Fibroblast of skin of back (primary cell): ENCODE measurements around the gene UNC13A.
"Not testable (repeated sequence)": the region's sequence is repeated elsewhere in the genome, so short reads cannot be mapped to it uniquely, and the experiment has no call there.

ENCODE experiments used
- DNase-seq: peaks from one replicate; pipeline ENCODE4 v3.0.0-alpha.2; 2013

UNC13A gene

GRCh38 chr19:17601683-17602082 is 86.5 kb downstream of the UNC13A start:
- DNase-seq: no peak

- no peak for DNase-seq
Observed at GRCh38 chr19:17599780-17600179, 88.4 kb downstream of the UNC13A start.

DNA sequence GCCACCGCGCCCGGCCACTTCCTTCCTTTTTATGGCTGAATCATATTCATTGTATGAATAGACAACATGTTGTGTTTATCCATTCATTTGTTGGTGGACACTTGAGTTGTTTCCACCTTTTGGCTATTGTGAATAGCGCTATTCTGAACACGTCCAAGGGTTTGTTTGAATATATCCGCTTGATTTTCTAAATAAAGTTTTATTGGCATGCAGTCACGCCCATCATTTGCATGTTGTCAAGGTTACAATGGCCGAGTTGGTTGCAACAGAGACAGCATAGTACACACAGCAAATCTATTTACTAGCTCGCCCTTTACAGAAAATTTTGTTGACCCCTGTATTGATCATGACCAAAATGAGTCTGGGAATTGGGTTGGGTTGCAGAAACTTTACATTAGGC is 89.2 kb downstream of the UNC13A start:
- DNase-seq: no peak

DNA sequence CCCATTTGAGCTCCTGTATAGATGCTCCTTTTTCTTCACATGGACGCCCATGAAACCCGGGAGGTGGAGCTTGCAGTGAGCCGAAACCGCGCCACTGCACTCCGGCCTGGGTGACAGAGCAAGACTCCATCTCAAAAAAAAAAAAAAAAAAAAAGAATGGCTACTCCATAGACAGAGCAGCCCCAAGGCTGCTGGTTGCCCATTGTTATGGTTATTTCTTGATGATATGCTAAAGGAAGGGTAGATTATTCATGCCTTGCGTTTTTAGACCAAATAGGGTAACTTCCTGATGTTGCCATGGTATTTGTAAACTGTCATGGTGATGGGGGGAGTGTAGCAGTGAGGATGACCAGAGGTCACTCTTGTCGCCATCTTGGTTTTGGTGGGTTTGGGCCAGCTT is 90.1 kb downstream of the UNC13A start:
- DNase-seq: not testable (repeated sequence)

GRCh38 chr19:17594296-17594695 is 93.9 kb downstream of the UNC13A start:
- DNase-seq: not testable (repeated sequence)

- DNase-seq: no peak
Observed at GRCh38 chr19:17590866-17591265, 97.3 kb downstream of the UNC13A start.

GRCh38 chr19:17585395-17585794 is 102.8 kb downstream of the UNC13A start:
- DNase-seq: not testable (repeated sequence)

- no peak for DNase-seq
Observed at GRCh38 chr19:17584132-17584531, 104.0 kb downstream of the UNC13A start.

DNA sequence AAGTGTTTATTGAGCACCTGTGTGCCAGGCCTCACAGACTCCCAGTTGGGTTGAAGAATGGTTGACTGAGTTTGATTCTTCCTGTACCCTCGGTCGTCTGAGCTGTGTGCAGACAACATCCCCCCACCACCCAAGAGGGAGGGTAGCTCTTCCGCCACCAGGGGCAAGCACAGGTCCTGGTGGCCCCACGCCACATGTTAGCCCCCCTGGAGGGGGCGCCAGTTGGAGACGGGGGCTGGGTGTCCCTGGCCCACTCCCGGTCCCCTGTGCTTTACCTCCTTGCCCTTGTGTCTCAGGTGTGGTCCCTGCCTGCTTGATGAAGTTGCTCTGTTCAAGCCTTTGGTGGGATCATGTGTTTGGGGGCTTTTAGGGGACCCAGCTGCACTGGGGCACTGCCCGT is 105.5 kb downstream of the UNC13A start:
- DNase-seq: no peak

DNA sequence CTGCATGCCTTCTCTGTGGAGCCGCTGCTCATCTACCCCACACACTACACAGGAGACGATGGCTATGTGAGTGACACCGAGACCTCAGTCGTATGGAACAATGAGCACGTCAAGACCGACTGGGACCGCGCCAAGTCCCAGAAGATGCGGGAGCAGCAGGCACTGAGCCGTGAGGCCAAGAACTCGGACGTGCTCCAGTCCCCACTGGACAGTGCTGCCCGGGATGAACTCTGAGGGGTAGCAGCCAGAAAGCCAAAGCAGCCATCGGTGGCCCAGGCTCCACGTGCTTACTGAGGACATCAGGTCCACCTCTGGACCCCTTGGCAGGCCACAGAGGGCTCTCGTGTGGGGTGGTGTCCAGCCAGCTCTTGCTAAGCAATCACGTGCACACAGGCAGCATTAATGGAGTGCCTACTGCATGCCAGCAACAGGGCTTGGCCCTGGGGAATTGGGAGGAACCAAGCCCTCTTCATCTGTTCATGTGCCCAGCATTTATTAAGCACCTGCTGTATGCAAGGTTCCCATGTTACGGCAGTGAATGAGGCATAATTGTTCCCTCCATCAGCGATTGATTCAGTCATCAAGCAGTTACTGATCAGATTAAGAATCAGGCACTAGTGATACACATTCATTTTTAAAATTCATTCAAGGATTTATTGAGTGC is 106.8 kb downstream of the UNC13A start:
- no peak for DNase-seq

DNA sequence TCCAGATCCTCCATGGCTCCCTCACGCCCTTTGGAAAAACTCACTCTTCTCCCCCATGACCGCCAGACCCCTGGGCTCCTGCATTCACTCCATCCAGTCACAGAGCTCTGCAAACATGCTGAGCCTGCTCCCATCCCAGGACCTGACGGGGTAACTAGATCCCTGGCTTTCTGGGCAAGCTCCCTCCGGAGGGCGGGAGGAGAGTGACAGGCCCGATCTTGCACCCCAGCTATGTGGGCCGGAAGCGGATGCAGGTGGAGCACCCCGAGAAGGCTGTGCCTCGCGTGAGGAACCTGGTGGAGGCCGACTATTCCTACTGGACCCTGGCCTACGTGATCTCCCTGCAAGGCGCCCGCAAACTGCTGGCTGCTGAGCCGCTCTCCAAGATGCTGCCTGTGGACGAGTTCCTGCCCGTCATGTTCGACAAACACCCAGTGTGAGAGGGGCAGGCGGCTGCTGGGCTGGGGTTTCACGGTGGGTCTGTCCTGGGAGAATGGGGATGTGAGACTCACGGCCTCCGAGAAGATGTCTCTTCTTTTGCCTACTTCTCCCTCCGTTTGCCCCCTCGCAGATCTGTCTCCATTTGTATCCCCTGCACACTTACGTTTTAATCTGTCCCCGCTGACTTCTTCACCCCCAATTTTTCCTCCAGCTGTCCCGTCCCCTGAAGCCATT is 107.5 kb downstream of the UNC13A start:
- no peak for DNase-seq

GRCh38 chr19:17579661-17580244 is 108.4 kb downstream of the UNC13A start:
- DNase-seq: peak; percentile 36

GRCh38 chr19:17577457-17578097 is 110.6 kb downstream of the UNC13A start:
- DNase-seq: no peak

GRCh38 chr19:17576758-17577456 is 111.2 kb downstream of the UNC13A start:
- peak; percentile 24 for DNase-seq

DNA sequence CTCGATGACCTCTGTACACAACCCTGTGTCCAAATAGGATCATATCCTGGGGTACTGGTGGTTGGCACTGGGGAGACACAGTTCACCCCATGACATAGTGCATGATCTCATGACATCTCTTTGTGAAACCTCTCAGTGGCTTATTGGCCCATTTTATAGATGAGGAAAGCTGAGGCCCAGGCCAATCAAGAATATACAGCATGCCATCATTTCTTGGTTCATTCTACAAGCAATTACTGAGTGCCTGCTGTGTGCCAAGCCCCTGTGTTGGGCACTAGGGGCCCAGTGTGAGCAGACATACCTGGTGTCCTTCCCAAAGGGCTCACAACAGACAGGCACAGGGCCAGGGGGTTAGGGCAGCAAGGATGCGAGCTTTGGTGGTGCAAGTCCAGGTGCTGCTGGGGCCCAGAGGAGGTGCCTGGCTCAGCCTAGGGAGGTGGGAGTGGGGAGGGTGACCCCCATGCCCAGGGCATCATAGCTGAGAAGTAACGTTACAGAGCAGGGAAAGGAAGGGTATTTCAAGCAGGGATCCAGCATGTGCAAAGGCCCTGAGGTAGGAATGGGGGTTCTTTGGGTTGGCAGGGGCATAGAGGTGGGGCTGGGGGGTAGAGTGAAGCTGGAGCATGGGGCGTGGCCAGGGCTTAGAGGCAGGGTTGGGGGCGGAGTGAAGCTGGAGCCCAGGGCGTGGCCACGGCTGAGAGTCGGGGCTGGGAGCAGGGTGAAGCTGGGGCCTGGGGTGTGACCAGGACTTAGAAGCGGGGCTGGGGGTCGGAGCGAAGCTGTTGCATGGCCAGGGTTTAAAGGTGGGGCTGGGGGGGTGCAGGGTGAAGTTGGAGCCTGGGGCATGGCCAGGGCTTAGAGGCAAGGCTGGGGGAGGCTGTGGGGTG is 112.0 kb downstream of the UNC13A start:
- DNase-seq: no peak

GRCh38 chr19:17572638-17573037 is 115.5 kb downstream of the UNC13A start:
- no peak for DNase-seq

GRCh38 chr19:17570791-17571190 is 117.4 kb downstream of the UNC13A start:
- DNase-seq: no peak

DNA sequence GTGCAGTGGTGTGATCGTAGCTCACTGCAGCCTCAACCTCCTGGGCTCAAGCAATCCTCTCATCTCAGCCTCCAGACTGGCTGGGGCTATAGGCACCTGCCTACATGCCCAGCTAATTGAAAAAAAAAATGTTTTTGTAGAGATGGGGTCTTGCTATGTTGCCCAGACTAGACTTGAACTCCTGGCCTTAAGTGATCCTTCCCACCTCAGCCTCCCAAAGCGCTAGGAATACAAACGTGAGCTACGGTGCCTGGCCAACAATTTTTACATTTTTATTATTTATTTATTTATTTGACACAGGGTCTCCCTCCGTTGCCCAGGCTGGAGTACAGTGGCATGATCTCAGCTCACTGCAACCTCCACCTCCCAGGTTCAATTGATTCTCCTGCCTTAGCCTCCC is 117.9 kb downstream of the UNC13A start:
- DNase-seq: not testable (repeated sequence)

DNA sequence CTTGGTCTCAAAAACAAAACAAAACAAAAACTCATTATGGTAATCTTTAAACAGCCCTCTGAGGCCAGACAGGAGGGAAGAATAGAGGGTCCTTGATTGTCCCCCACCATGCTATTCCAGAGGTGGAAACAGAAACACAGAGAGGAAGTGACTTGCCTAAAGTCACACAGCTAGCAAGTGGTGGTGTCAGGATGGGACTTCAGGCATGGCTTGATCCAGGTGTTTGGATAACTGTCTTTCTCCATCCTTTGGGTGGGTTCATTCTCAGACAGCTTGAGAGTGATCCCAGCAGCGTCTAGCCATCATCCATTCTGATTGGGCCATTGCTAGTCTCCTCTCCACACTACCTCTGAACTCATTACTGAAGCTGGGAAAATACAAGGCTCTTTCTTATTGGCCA is 120.2 kb downstream of the UNC13A start:
- no peak for DNase-seq

DNA sequence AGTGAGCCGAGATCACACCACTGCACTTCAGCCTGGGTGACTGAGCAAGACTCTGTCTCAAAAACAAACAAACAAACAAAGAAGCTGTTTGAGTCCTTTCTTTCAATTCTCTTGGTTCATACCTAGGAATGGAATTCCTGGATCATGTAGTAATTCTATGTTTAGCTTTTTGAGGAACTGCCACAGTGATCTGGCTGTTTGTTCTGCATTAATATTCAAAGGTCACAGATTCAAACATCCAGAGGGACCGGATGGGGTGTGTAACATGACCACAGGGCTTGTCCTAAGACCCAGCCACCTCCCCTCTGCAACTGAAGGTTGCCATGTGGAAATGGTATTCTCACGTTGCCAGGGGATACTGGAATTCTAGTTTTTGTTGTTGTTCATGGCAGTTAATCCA is 122.5 kb downstream of the UNC13A start:
- no peak for DNase-seq

DNA sequence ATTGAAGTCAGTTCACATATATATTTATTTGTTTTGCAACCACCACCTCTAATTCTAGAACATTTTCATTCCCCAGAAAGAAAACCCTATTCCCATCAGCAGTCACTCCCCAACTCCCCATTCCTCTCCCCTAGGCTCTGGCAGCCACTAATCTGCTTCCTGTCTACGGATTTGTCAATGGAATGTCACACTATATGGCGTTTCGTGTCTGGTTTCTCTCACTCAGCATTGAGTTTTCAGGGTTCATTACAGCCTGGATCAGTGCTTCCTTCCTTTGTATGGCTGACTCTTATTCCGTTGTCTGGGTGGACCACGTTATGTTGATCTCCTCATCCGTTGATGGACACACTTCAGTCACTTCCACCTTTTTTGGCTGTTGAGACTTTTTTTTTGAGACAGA is 123.4 kb downstream of the UNC13A start:
- no peak for DNase-seq

DNA sequence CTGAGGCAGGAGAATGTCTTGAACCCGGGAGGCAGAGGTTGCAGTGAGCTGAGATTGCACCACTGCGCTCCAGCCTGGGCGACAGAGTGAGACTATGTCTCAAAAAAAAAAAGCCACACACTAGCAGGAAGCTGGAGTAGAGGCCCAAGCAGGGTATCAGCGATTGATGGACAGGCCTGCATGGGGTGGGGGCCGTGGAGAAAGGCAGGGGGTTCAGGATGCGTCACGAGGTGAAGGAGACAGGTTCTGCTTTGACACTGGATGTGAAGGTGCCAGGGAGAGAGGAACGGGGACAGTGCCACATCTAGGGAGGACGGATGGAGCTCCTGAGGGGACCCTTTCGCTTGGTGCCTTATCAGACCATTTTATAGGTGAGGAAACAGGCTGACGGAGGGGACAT is 125.6 kb downstream of the UNC13A start:
- no peak for DNase-seq
